HG02623 (cell line): ENCODE data around the gene SH3RF3.

Experiments
- ATAC-seq: cut with Tn5 transposase; IDR thresholded peaks from one replicate; pipeline ENCODE4 v1.9.1; 2021; ENCODE audit warnings: moderate library complexity; ENCODE audit not compliant: unreplicated experiment

The SH3RF3 gene

GRCh38 chr2:109405873-109406272 lies 276.9 kb downstream of the SH3RF3 start:
- ATAC-seq, result no peak

GRCh38 chr2:109406301-109406700 lies 277.3 kb downstream of the SH3RF3 start:
- ATAC-seq, result no peak

- no peak for ATAC-seq
These were observed 278.5 kb downstream of the SH3RF3 start for GRCh38 chr2:109407276-109408042.

- no peak for ATAC-seq
These were observed 279.0 kb downstream of the SH3RF3 start for GRCh38 chr2:109408043-109408335.

GRCh38 chr2:109409321-109410038 lies 280.5 kb downstream of the SH3RF3 start:
- ATAC-seq, result no peak

- ATAC-seq, result no peak
These were observed 281.2 kb downstream of the SH3RF3 start for GRCh38 chr2:109410039-109410815.

- no peak for ATAC-seq
These were observed 282.8 kb downstream of the SH3RF3 start for GRCh38 chr2:109411640-109412325.

- ATAC-seq, result no peak
These were observed 286.6 kb downstream of the SH3RF3 start for GRCh38 chr2:109415581-109416013.

- no peak for ATAC-seq
These were observed 288.8 kb downstream of the SH3RF3 start for GRCh38 chr2:109417701-109418335.

- ATAC-seq, result no peak
These were observed 289.7 kb downstream of the SH3RF3 start for GRCh38 chr2:109418716-109419115.

- ATAC-seq, result no peak
These were observed 290.3 kb downstream of the SH3RF3 start for GRCh38 chr2:109419171-109419756.

GRCh38 chr2:109419960-109420370 lies 291.0 kb downstream of the SH3RF3 start:
- ATAC-seq, result no peak

- ATAC-seq, result no peak
These were observed 292.1 kb downstream of the SH3RF3 start for GRCh38 chr2:109421101-109421500.

GRCh38 chr2:109421642-109422041 lies 292.6 kb downstream of the SH3RF3 start:
- no peak for ATAC-seq

GRCh38 chr2:109422071-109422757 lies 293.2 kb downstream of the SH3RF3 start:
- no peak for ATAC-seq

- ATAC-seq, result no peak
These were observed 293.9 kb downstream of the SH3RF3 start for GRCh38 chr2:109422758-109423500.

GRCh38 chr2:109423556-109424359 lies 294.8 kb downstream of the SH3RF3 start:
- no peak for ATAC-seq

GRCh38 chr2:109425411-109425810 lies 296.4 kb downstream of the SH3RF3 start:
- no peak for ATAC-seq
